Airway epithelial cell (primary cell): ENCODE measurements around the gene ZBED6. TPM values are rescaled to one million over a fixed set of nuclear protein-coding genes. Genes with fewer than 3 reads are reported as not detected.

Experiments used
- total RNA-seq: library from RNA; depleted of rRNA; stranded (reverse); fragments of >200 nt; gene quantifications from 2 replicates; pipeline ENCODE4 v1.2.3, GENCODE V29; 2015

ZBED6 gene, protein sequence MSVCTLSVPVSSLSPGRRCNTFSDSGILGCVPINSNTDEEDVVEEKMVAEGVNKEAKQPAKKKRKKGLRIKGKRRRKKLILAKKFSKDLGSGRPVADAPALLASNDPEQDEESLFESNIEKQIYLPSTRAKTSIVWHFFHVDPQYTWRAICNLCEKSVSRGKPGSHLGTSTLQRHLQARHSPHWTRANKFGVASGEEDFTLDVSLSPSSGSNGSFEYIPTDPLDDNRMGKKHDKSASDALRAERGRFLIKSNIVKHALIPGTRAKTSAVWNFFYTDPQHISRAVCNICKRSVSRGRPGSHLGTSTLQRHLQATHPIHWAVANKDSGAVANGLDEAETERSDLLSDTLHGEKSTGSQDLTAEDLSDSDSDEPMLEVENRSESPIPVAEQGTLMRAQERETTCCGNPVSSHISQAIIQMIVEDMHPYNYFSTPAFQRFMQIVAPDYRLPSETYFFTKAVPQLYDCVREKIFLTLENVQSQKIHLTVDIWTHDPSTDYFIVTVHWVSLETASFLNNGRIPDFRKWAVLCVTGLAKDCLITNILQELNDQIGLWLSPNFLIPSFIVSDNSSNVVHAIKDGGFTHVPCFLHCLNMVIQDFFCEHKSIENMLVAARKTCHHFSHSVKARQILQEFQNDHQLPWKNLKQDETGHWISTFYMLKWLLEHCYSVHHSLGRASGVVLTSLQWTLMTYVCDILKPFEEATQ (N-terminal part only)
- 2.7 and 9.7 TPM in 2 replicates for total RNA-seq

DNA sequence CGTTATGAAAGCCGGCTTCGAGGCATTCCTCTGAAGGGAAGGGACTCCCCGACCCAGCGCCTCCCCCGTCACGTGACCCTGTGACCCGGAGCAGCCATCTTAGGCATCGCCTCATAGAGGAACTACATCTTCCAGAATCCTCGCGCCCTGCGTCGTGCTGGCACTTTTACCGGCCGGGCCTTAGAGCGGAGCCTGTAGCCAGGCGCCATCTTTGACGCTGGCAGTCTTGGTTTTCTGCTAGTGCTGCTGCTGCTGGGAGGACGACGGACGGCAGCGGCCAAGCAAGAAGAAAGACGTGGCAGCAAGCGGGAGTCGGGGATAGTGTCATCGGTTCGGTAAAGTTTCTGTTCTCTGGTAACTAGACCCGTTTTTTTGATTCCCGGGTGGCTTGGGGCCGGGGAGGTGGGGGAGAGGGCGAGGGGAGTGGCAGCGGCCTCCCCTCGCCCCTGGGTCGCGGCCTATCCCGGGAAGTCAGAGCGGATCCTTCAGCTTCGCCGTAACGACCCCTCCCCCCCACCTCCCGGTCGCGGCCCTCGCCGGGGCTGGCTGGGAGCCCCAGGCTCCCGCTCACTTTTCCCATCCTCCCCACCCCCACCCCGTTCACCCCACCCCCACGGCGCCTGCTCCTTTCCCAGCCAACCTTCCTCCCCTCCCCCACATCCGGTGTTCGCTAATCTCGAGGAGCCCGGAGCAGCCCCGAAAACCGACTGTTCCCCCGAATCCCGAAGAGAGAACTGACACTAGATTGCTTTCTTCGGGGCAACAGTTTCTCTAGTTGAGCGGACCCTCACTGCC lies at the start of gene ZBED6, which contains the start of gene ZC3H11A:
TSS of gene ZBED6 (plus strand) at position 183 of the 795 bp plus-strand sequence. CDS start 1,900 bp downstream, outside the sequence.
TSS of gene ZC3H11A (plus strand) at position 183 of the 795 bp plus-strand sequence. CDS start 21,448 bp downstream, outside the sequence.

DNA sequence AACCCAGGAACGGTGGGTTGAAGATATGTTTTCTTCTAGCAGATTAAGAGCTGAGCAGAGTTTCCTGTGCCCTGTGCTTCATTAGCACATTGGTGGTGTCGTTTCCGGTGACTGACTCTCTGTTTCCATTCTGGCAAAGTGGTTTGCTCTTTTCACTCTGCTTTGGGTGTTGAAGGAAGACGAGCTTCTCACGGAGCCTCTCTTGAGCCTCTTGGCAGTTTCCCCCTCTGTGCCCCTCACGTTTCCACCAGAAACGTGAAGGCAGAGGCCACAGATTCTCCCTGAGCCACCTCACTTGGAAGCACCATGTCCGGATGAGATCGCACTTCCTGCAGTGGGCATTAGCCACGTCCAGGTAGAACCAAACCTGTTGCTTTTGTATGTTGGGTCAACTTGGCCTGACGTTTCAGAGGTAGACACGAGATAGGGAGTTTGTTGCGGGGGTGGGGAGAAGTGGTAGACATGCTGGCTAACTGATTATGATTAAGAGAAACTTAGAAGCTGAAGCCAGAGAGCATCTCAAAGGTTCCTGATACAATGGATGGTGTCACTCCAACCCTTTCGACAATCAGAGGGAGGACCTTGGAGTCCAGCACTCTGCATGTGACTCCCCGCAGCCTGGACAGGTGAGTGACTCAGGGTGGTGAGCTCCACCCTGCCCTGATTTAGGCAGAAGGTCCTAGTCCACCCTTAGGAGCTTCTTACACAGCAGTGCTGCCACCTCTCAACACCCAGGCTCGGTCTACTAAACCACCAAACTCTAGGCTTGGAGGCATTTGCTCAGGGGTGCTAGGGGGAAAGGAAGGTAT lies 30.2 kb upstream of the ZBED6 start, which contains the start of gene LAX1:
TSS of gene LAX1 (plus strand) at position 155 of the 809 bp plus-strand sequence. CDS start at position 538, 383 bp downstream.

Other genes starting within 250 kb of the ZBED6 start
- 45.8 and 62.2 TPM in 2 replicates for gene ATP2B4, start 168.8 kb upstream of the ZBED6 start, total RNA-seq
- not detected in 2 replicates for gene LAX1, start 30.4 kb upstream of the ZBED6 start, total RNA-seq
- 45.3 and 53.3 TPM in 2 replicates for gene ZC3H11A, start within 50 bp of the ZBED6 start, total RNA-seq
- 87.5 and 108 TPM in 2 replicates for gene SNRPE, start 66.0 kb downstream of the ZBED6 start, total RNA-seq